HFFc6 (cell line): Measurements from ENCODE around the gene ZSCAN25. TPM values are rescaled to one million over a fixed set of nuclear protein-coding genes. Genes with fewer than 3 reads are reported as not detected.
"Not testable (repeated sequence)": the region's sequence is repeated elsewhere in the genome, so short reads cannot be mapped to it uniquely, and the experiment has no call there.

Experiments used
- DNase-seq: peaks from one replicate; pipeline ENCODE4 v3.0.0-alpha.2; 2018
- H3K27ac Mint-ChIP-seq: 2 replicates; pipeline ENCODE4 v1.8.0; 2020; ENCODE audit warnings: mild to moderate bottlenecking, mixed read lengths
- H3K27me3 Mint-ChIP-seq: 2 replicates; pipeline ENCODE4 v1.8.0; 2021; ENCODE audit warnings: mild to moderate bottlenecking, moderate library complexity, mixed read lengths; ENCODE audit not compliant: insufficient read depth
- H3K36me3 Mint-ChIP-seq: 2 replicates; pipeline ENCODE4 v1.8.0; 2021; ENCODE audit warnings: low read depth, mixed read lengths
- H3K4me1 Mint-ChIP-seq: 2 replicates; pipeline ENCODE4 v1.8.0; 2020; ENCODE audit warnings: low read depth, mixed read lengths
- H3K4me3 Mint-ChIP-seq: 2 replicates; pipeline ENCODE4 v1.8.0; 2020; ENCODE audit warnings: mild to moderate bottlenecking, moderate library complexity, mixed read lengths
- H3K9me3 Mint-ChIP-seq: 2 replicates; pipeline ENCODE4 v1.8.0; 2020; ENCODE audit warnings: mild to moderate bottlenecking, mixed read lengths
- CTCF ChIP-seq: fragments of 200-600 bp; sonication (generic); IDR thresholded peaks from 2 replicates; pipeline ENCODE4 v1.5.0; 2021; ENCODE audit warnings: antibody characterized with exemption, mild to moderate bottlenecking
- total RNA-seq, 6 experiments: library from RNA; stranded (reverse); fragmentation: NEBNext Ultra II Directional; extraction: Animal tissue kit (Norgen Biotek cat#: 25700); gene quantifications; 2 replicates in 1 of 6; 3 replicates in 5 of 6; pipeline ENCODE4 v1.2.3, GENCODE V29; 2021

Gene ZSCAN25
- total RNA-seq, 6 experiments from 2014 or later: 9.3 to 12.6 (median 9.9) TPM

- no peak for DNase-seq
- Mint-ChIP-seq H3K4me3 (no peak overlapping the region), H3K27me3 (no peaks in the 10 kb centered on the region), H3K36me3 (peaks cover 16% of the 10 kb centered on the region), H3K9me3 (no peaks in the 10 kb centered on the region; the same call in 1 of the 2 replicates), H3K4me1 (peaks cover 9% of the 10 kb centered on the region), H3K27ac (no peak overlapping the region)
- no peak for TF ChIP-seq CTCF
Observed at GRCh38 chr7:99648843-99649242, 32.1 kb downstream of the ZSCAN25 start.

- H3K4me1 Mint-ChIP-seq: no peaks in the 10 kb centered on the region
- no peak for DNase-seq
- no peak for TF ChIP-seq CTCF
- H3K9me3 Mint-ChIP-seq: no peaks in the 10 kb centered on the region
- H3K27ac Mint-ChIP-seq: no peak overlapping the region
- H3K27me3 Mint-ChIP-seq: no peaks in the 10 kb centered on the region
- peaks cover under 1% of the 10 kb centered on the region; the same call in 1 of the 2 replicates for H3K36me3 Mint-ChIP-seq
- H3K4me3 Mint-ChIP-seq: no peak overlapping the region
Observed at GRCh38 chr7:99651290-99651689, 34.5 kb downstream of the ZSCAN25 start.

GRCh38 chr7:99652671-99653070, 35.9 kb downstream of the ZSCAN25 start:
- no peaks in the 10 kb centered on the region for H3K27me3 Mint-ChIP-seq
- H3K4me3 Mint-ChIP-seq: no peak overlapping the region
- TF ChIP-seq CTCF: no peak
- no peaks in the 10 kb centered on the region for H3K4me1 Mint-ChIP-seq
- no peak for DNase-seq
- no peaks in the 10 kb centered on the region for H3K36me3 Mint-ChIP-seq
- H3K9me3 Mint-ChIP-seq: no peaks in the 10 kb centered on the region; the same call in 1 of the 2 replicates
- no peak overlapping the region for H3K27ac Mint-ChIP-seq

- H3K4me1 Mint-ChIP-seq, DNase-seq, H3K9me3 Mint-ChIP-seq, H3K27ac Mint-ChIP-seq, H3K36me3 Mint-ChIP-seq, H3K27me3 Mint-ChIP-seq, H3K4me3 Mint-ChIP-seq: not testable (repeated sequence)
Observed at GRCh38 chr7:99653269-99653668, 36.5 kb downstream of the ZSCAN25 start.

GRCh38 chr7:99653754-99654153, 37.0 kb downstream of the ZSCAN25 start:
- Mint-ChIP-seq H3K36me3 (no peaks in the 10 kb centered on the region), H3K9me3 (no peaks in the 10 kb centered on the region; the same call in 1 of the 2 replicates), H3K4me3 (no peak overlapping the region), H3K4me1 (no peaks in the 10 kb centered on the region), H3K27me3 (no peaks in the 10 kb centered on the region; the same call in 1 of the 2 replicates), H3K27ac (no peak overlapping the region)
- DNase-seq: no peak
- no peak for TF ChIP-seq CTCF

- H3K36me3 Mint-ChIP-seq, DNase-seq, H3K4me3 Mint-ChIP-seq, H3K4me1 Mint-ChIP-seq, H3K9me3 Mint-ChIP-seq, H3K27ac Mint-ChIP-seq, H3K27me3 Mint-ChIP-seq: not testable (repeated sequence)
Observed at GRCh38 chr7:99654626-99655025, 37.9 kb downstream of the ZSCAN25 start.

GRCh38 chr7:99657879-99658278, 41.1 kb downstream of the ZSCAN25 start:
- not testable (repeated sequence) for H3K27me3 Mint-ChIP-seq, H3K27ac Mint-ChIP-seq, H3K9me3 Mint-ChIP-seq, H3K4me3 Mint-ChIP-seq, DNase-seq, H3K36me3 Mint-ChIP-seq, H3K4me1 Mint-ChIP-seq
